GM19467 (cell line): ENCODE results near the gene PPEF2.
"Not testable (repeated sequence)": the region's sequence is repeated elsewhere in the genome, so short reads cannot be mapped to it uniquely, and the experiment has no call there.

Experiments
- ATAC-seq: cut with Tn5 transposase; IDR thresholded peaks from one replicate; pipeline ENCODE4 v1.9.1; 2021; ENCODE audit warnings: mild to moderate bottlenecking, moderate library complexity; ENCODE audit not compliant: unreplicated experiment

PPEF2 gene, protein sequence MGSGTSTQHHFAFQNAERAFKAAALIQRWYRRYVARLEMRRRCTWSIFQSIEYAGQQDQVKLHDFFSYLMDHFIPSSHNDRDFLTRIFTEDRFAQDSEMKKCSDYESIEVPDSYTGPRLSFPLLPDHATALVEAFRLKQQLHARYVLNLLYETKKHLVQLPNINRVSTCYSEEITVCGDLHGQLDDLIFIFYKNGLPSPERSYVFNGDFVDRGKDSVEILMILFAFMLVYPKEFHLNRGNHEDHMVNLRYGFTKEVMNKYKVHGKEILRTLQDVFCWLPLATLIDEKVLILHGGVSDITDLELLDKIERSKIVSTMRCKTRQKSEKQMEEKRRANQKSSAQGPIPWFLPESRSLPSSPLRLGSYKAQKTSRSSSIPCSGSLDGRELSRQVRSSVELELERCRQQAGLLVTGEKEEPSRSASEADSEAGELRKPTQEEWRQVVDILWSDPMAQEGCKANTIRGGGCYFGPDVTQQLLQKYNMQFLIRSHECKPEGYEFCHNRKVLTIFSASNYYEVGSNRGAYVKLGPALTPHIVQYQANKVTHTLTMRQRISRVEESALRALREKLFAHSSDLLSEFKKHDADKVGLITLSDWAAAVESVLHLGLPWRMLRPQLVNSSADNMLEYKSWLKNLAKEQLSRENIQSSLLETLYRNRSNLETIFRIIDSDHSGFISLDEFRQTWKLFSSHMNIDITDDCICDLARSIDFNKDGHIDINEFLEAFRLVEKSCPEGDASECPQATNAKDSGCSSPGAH

DNA sequence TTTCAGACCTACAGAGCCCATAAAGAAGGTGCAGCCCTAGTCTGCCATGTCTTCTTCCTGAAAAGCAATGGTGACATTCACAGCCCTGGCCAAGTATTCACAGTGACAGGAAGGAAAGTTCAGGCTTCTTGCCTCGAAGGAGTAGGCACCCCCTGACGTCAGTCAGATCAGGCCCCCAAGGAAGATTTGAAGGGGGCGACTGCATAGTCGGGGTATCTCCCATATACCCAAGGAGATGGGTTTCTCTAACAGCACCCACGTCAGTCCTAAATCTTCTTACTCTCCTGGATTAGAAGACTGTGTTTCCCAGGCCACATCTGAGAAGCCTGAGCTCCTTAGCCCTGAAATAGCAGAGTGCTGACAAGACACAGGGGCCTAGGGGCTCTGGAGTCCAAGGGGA is at the start of gene PPEF2:
Gene PPEF2 (minus strand): TSS at position 101 of the 400 bp plus-strand sequence. CDS start 6,127 bp downstream, outside the sequence.
- ATAC-seq = no peak

GRCh38 chr4:75950213-75950815 is 48.1 kb upstream of the PPEF2 start:
- no peak for ATAC-seq

DNA sequence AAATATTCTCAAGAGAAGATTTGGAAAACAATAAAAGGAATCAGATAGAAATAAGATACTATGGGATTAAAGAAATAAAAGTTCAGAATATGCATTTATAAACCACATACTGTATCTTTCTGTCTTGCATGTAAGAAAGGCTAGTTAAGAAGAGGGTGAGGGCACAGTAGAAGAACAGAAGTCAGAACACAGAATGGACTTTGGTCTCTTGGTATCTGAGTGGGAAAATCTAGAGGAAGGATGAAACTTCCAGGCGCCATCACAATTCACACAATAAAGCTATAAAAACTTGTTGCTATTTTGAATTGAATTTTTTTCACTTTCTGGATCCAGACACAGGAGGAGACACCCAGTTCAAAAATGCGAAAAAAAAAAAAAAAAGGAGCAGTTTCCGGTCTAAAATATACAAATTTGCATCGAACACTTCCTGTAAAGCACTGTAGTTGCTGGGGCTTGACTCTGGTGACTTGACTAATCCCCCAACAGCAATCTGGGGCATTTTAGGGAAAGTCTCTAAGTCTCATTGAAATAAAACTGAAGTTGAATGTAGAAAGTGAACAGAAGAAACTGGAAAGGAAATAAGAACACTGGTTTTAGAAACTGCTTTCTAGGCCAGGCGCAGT is 46.7 kb upstream of the PPEF2 start:
- ATAC-seq = peak; percentile 79

DNA sequence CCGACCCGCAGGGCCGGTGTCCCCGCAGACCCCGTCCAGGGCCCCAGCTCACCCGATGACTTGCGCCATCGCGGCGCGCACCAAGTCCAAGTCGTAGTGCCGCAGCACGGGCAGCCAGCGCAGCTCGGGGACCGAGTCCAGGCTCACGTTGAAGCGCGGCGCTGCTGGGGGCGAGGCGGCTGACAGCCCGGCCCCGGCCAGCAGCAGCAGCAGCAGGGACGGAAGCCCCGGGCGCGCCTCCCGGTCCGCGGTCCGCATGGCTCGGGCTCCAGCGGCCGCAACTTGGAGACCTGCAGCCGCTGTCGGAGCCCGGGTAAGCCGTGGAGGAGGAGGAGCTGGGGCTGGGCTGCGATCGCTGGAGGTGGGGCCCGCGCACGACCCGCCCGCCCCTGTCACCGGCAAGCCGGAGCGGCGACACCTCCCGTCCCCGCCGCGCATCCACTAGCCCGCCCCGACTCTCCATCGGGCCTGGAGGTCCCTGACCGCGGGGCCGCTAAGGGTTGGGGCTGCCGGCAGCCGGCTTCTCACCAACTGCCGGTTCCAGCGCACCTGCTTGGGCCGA is 38.5 kb upstream of the PPEF2 start, which contains the start of gene NAAA:
Gene NAAA (minus strand): TSS at position 322 of the 562 bp plus-strand sequence. CDS start 64 bp downstream, at position 258.
- ATAC-seq = peak; percentile 65

DNA sequence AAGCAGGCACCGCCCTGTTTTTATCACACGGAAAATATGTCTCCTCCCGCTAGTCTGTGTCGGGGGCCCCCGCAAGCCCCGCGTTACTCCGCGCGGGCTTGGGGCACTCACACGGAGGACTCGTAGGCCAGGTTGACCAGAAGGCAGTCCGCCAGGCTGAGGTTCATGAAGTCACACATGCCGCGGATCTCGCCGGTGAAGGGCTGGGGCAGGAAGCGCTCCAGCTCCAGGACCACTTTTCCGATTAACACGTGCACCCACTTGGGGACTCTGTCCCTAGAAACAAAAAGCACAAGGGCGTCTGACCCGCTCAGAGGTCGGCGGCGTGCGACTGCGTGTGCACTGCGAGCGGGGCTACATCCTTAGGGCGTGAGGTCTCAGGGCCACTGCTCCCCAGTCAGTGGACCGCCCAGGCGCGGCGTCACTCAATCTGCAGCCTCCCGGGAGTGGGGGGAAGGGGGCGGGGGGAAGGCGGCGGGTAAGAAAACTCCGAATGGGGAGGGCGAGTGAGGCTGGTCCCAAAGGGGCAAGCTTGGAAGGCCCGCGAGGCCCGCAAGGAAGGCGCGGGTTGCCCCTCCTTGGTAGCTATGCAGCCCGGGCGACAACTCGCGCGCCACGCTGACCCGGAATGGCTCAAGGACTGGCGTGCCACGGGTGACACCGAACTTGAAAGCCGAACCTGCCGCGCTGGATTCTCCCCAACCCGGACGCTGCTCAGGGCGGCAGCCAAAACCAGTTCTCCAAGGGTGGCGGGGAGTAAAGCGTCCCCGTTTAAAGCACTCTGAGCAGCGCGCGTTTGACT is 37.8 kb upstream of the PPEF2 start:
- peak; percentile 58 for ATAC-seq

DNA sequence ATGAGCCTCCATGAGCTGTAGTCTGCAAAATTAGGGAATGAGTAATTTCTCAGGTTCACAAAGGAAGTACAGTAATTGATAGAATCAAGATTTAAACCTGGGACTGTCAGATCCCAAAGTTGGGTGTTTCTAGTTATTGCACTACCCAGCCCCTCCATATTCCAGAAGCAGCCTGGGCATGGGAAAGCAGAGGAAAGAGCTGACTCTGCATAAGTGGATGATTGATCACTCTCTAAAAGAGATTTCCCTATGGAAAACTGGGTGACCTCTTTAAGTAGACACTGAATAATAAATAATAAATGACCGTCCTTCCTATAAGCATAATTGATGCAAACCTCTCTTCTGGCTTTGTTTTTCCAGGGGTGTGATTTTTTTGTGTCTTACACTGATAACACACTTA is 33.4 kb upstream of the PPEF2 start:
- no peak for ATAC-seq

GRCh38 chr4:75930152-75930551 is 27.9 kb upstream of the PPEF2 start:
- ATAC-seq = no peak

- ATAC-seq = not testable (repeated sequence)
Observed at GRCh38 chr4:75924916-75925315, 22.7 kb upstream of the PPEF2 start.

GRCh38 chr4:75924309-75924827 is 22.1 kb upstream of the PPEF2 start:
- no peak for ATAC-seq

DNA sequence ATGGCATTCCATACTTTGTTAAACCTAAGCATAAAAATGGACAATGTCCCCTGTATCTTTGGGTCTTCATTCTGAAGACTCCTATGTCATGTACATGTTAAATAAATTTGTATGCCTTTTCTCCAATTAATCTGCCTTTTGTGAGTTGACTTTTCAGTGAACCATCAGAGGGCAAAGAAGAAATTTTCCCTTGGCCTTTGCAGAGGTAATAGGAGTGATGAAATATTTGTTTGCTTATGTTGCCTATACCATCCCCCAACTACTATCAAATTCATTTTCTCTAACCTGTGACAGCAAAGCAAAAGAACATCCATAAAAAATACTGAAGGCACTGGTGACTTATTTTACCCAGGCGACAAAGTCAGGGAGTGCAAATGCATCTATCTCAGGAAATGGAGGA is 20.3 kb upstream of the PPEF2 start:
- ATAC-seq = no peak

GRCh38 chr4:75921910-75922309 is 19.7 kb upstream of the PPEF2 start:
- ATAC-seq = no peak

DNA sequence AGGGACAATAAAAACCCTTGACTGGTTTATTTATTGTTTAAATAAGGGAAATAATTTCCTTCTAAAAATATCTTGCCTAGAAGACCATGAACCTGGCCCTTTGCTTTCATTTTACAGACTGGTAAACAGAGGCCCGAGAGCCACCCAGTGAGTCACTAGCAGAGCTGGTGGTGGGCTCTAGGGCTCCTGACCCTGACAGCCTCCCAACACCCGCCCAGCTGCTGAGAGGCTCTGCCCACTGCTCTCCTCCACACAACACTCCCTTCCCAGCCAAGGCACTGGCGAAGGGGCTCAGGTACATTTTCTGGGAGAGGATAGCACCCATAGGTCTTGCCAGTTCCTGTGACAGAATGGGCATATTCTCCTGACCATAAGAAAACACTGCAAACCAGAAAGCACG is 18.1 kb upstream of the PPEF2 start:
- ATAC-seq = no peak

- no peak for ATAC-seq
Observed at GRCh38 chr4:75919920-75920319, 17.7 kb upstream of the PPEF2 start.

GRCh38 chr4:75916091-75916661 is 13.9 kb upstream of the PPEF2 start:
- peak; percentile 56 for ATAC-seq

GRCh38 chr4:75912968-75913367 is 10.7 kb upstream of the PPEF2 start:
- no peak for ATAC-seq

DNA sequence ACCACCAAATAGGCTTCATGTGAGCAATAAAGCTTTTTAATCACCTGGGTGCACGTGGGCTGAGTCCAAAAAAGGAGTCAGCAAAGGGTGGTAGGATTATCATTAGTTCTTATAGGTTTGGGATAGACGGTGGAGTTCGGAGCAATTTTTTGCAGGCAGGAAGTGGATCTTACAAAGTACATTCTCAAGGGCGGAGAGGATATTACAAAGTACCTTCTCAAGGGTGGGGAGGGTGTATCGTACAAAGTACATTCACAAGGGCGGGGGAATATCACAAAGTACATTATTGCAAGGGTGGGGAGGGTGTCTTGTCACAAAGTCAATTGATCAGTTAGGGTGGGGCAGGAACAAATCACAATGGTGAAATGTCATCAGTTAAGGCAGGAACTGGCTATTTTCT is 8.6 kb upstream of the PPEF2 start:
- not testable (repeated sequence) for ATAC-seq

DNA sequence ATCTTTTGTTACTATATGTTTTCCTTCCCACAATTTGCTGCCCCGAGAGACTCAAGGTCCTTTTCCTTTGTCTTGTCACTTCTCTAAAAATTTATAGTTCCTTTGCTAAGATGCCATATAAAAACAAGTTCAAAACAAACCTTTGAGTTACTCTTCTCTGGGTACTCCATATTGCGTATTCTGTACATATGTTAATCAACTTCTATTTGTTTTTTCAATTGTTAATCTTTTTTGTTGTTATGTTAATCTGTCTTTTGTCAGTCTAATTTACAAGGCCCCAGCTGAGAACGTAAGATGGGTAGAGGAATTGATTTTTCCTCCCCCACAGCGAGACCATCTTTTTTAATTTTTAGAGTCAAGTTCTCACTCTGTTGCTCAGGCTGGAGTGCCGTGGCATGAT is 7.2 kb upstream of the PPEF2 start:
- no peak for ATAC-seq

GRCh38 chr4:75908555-75908954 is 6.3 kb upstream of the PPEF2 start:
- no peak for ATAC-seq

GRCh38 chr4:75907966-75908365 is 5.7 kb upstream of the PPEF2 start:
- no peak for ATAC-seq
